ENCODE measurements around the gene RASAL2.

RASAL2 gene

DNA sequence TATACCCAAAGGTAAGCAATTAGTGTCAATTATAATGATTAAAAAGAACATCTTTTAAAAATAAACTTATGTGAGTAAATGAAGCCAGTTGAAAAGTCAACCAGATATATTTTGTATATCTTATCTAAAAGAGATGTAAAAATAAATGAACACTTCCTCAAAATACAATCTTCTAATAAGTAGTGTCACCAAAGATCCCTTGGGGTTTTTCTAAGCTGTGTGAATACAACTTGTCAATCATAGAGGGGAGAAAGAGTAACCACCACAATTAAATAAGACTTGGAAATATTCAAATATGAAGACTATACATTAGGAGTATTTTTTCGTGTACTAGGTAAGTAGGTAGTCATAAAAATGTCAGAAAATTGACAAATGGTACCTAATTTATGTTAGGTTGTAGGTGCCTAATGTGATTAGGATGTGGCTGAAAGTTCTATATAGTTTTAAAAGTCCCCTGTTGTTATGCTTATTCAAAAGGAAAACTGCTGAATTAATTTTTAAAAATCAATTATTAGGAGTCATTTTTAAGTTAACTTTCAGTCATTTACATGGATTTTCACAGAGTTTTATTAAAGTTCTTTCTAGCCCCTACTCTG, 72.6 kb downstream of the RASAL2 start:
- DNase-seq, result peak in 1 of 4 experiments; percentile 8

DNA sequence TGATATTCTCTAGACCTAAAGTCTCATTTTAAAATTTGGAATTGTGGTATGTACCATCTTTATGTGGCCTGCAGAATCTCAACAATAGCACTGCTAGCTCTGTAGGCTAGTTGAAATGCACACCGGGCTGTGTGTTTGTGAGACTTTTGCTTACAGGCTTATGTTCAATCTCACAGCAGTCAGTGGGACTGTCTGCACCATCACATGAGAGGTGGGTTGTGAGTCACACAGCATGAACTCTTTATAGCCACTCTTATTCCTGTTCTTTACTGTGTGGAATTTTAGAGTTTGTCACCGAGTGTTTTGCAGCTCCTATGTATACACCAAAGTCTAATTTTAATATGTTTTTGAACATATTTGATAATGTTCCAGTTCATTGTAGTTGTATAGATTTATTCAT, 74.6 kb downstream of the RASAL2 start:
- DNase-seq, result peak; percentile 45 to 71 (median 64)

DNA sequence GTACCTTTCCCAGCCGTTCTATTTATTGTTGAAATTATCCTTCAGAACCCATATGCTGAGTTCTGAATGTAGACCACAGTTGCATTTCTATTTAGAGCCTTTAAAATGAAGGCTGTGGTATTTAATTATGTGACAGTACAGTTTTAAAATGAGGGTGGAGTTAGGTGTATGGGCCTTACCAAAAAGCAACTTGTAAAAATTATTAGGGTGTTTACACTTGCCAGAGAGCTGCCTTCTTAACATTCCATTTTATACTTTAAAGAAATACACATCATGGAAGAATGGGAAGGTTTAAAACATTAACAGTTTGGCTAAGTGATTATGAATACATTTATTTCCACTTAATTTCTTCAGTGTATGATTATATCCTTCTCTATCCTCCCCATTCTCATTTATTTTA, 75.7 kb downstream of the RASAL2 start:
- DNase-seq, result no peak

DNA sequence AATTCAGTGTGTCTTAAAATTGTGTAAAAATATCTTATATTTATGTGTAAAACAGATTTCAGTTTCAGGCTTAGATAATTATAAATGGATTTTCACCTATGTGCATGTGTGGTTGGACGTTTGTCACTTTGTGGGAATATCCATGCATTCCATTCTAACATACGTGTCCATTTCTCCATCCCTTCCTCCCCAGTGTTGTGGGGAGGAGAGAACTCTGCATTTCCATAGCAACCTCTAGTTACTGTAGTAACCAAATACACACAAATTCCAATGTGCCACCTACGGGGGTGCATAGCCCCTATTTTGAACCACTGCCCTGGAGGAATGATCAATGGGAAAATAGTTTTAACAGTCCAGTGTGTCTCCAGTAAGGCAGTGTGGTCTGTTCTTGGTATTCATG, 79.0 kb downstream of the RASAL2 start:
- no peak for DNase-seq

DNA sequence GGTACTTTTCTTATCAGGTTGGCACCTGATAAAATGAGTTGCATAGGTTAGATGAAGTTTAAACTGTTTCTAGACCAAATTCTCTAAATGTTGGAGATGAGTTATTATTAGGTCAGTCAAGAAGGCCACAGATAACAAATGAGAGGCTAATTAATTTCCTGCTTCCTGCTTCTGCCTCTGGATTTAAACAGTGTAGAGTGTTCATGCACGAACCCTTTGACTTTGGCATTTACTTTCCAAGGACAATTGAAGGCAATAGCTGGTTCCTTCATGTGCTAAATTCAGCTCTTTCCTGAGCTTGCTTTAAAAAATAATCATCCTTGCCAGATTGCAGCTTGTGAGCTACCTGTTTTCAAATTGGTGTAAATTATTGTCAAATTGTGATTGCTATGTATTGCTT, 80.6 kb downstream of the RASAL2 start:
- no peak for DNase-seq

DNA sequence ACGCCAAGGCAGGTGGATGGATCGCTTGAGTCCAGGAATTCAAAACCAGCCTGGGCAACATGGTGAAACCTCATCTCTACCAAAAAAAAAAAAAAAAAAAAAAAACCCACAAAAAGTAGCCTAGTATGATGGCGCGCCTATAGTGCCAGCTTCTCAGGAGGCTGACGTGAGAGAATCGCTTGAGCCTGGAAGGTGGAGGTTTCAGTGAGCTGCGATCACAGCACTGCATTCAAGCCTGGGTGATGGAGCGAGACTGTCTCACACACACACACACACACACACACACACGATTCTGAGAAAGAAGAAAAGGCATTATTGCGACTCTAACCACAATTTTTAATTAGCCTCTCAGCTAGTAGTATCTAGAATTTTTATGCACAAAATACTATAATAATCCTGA, 86.5 kb downstream of the RASAL2 start:
- no peak for DNase-seq

DNA sequence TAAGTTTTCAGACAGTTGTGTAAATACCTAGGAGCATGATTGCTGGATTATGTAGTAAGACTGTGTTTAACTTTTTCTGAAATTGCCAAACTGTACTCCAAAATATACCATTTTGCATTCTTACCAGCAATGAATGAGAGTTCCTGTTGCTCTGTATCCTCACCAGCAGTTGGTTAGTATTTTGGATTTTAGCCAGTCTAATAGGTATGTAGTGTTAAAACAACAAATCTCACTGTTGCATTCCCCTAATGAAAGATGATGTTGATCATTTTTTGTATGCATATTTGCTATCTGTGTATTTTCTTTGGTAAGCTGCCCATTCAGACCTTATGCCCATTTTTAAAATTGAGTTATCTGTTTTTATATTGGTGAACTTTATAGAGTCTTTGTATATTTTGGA, 89.9 kb downstream of the RASAL2 start:
- DNase-seq, result no peak

DNA sequence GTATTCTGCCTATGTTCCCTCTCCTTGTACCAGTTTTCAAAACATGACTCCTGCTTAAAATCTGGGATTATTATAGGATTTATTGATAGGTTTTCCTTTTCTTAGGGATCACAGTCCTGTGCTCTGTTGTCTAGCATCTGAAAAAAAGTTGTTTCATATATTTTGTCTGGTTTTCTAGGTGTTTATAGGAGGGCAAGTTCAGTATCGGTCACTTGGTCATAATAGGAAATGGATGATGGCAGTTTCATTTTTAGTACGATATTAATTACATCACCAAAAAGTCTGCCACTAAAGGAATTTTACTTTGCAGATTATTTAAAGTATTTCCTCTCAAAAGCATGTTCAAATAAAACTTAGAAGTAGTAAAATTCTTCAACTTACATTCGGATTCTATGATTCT, 94.4 kb downstream of the RASAL2 start:
- DNase-seq, result peak in 1 of 4 experiments; percentile 15

DNA sequence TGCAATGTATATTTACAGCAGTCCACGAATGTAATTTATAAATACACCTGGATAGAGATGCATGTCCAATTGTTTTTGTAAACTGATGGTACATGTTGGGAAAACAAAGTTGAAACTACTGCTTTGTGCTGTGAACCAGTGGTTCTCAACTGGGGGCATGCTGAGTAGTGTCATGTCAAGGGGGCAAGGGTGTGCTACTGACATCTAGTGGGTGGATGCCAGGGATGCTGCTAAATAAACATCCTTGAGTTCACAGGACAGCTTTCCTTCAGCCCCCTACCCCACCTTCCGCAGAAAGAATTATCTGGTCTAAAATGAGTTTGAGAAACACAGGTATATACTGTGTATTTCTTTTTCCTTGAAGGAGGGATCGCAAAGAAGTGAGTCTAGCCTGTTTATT, 95.9 kb downstream of the RASAL2 start:
- peak; percentile 11 to 43 (median 39) for DNase-seq

DNA sequence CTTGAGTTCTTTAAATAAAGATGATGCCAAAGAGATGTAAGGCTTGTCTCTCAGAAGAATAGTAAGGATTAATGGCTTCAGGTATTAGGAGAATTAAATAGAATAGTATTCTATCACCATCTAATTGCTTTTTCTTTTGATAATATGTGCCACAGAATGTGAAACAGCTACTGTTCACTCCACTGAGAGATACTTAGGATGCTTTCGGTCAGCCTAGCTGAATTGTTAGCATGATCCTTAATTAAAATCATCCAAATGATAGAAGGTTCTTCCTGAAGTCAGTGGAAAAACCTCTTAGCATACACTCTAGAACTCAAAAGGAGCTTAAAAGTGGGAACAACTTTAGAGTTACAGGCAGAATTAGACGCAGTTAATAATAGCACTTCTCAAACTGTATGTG, 97.0 kb downstream of the RASAL2 start:
- DNase-seq, result no peak

DNA sequence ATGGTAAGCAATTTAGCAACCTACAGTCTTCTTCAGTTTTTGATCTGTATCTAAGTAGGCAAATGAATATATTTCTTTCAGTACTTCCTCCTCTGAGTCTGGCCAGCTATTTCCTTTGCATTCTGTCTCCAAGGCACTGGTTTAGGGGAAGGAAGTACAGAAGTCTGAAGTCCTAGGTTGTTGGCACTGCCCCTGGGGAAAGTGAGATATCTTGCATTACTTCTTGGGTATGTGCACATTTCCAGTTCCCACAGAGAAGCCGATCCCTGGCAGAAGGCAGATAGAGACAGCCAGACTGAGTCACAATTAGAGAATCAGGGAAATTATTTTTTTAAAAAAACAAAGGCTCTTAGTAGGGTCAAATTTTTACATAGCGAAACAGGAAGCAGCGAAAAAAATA, 98.8 kb downstream of the RASAL2 start:
- peak; percentile 84 to 95 (median 88) for DNase-seq

DNA sequence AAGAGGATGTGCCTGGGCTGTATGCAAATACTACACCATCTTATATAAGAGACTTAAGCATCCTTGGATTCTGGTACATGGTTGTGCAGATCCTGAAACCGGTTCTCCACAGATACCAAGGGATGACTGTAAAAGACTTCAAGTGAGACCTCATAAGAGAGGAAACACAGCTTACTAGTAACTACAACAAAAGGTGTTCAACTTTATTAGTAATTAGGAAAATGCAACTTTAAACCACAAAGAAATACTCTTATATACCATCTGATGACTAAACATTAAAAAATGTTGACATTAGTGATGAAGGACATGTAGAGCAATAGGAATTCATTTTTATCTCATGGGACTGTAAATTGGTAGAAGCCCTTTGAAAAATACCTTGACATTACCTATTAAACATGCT, 102.7 kb downstream of the RASAL2 start:
- DNase-seq, result no peak

DNA sequence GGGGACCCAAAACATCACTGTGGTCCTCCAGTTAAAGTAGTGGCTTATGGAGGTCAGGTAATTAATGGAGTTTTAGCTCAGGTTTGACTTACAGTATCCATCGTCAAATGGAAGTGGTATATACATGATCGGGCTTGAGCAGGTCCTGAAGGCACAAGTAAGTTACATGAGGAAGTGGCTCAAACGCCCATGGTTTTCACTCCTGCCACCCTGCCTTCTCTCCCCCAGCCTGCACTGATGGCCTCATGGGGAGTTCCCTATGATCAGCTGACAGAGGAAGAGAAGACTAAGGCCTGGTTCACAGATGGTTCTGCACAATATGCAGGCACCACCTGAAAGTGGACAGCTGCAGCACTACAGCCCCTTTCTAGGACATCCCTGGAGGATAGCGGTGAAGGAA, 108.2 kb downstream of the RASAL2 start:
- DNase-seq, result peak in 3 of 4 experiments; percentile 21 to 49 (median 40)

DNA sequence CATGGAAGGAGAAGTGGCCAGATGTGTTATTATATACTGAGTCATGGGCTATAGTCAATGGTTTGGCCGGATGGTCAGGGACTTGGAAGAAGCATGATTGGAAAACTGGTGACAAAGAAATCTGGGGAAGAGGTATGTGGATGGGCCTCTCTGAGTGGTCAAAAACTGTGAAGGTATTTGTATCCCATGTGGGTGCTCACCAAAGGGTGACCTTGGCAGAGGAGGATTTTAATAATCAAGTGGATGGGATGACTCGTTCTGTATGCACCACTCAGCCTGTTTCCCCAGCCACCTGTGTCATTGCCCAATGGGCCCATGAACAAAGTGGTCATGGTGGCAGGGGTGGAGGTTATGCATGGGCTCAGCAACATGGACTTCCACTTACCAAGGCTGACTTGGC, 108.6 kb downstream of the RASAL2 start:
- DNase-seq, result peak in 2 of 4 experiments; percentile 20 to 23

DNA sequence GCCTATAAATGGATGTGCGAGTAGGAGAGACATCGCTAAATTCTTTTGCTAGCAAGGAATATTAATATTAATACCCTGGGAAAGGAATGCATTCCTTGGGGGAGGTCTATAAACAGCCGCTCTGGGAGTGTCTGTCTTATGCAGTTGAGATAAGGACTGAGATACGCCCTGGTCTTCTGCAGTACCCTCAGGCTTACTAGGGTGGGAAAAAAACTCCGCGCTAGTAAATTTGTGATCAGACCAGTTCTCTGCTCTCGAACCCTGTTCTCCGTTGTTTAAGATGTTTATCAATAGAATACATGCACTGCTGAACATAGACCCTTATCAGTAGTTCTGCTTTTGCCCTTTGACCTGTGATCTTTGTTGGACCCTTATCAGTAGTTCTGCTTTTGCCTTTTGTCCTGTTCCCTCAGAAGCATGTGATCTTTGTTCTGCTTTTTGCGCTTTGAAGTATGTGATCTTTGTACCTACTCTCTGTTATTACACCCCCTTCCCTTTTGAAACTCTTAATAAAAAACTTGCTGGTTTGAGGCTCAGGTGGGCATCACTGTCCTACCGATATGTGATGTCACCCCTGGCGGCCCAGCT, 114.5 kb downstream of the RASAL2 start:
- peak in 1 of 4 experiments; percentile 8 for DNase-seq

DNA sequence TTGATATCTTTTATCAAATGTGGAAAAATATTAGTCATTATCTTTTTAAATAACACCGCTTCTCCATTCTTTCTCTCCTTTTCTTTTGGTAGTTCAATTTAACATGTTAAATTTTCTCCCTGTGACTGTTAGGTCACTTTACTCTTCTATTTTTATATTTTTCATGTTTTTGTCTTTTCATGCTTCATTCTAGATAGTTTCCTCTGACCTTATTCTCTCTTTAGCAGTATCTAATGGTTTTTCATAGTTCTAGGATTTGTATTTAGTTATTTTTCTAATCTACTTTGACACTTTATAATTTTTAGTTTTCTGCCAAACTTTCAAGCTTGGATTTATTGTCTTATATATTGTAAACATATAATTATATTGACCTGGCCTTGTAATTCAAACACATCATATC, 116.0 kb downstream of the RASAL2 start:
- DNase-seq, result no peak

DNA sequence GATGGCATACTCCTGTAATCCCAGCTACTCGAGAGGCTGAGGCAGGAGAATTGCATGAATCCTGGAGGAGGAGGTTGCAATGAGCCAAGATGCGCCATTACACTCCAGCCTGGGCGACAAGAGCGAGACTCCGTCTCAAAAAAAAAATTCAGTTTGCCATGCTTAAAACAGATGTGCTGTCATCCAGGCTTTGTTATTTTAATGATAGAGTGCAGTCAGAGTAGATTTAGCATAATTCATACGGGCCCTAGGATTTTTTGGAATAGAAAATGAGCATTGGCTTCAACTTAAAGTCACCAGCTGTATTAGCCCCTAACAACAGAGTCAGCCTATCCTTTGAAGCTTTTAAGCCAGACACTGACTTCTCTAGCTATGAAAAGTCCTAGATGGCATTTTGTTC, 124.6 kb downstream of the RASAL2 start:
- no peak for DNase-seq

DNA sequence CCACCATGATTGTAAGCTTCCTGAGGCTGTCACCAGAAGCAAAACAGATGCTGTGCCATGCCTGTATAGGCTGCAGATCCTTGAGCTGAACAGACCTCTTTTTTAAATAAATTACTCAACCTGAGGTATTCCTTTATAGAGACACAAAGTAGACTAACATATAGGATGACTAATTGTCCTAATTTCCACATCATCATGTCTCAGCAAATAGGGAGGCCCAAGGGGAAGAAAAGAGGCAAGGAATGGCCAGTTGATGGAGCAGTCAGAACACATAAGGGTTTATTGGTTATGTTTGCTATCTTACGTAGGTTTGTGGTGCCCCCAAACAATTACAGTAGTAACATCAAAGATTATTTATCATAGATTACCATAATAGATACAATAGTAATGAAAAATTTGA, 126.2 kb downstream of the RASAL2 start:
- peak in 2 of 4 experiments; percentile 25 to 34 for DNase-seq

DNA sequence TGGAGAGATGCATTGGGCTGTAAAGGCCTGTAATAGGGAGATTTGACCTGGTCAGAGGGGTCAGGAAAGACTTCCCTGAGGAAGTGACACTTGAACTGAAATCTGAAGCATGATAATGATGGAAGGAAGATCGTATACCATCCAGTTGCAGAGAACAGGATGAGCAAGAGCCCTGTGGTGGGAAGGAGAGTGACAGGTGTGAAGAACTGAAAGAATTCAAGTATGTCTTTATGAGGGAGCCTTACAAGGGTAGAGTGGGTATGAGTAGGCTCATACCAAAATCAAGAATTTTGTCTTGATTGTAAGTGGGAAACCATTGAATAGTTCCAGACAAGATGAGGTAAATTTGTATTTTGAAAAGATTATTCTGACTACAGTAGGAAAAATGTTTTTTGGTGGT, 129.4 kb downstream of the RASAL2 start:
- no peak for DNase-seq

DNA sequence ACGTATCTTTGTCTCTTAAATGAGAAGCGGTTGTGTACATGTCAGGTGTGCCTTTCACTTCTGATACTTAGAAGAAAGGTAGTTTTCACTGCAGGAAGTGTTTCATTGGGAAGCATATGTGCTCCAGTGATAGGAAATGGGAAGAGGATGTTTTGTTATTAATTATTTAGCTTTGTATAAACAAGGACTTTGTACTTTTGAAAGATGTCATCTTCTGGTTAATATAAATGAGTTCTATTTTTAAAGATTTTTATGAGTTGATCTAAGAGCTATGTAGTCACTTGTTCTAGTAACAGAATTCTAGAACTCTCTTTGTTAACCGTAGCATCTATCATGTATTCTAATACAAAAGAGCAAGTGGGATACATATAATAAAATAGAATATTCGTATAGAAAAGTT, 130.5 kb downstream of the RASAL2 start:
- DNase-seq, result no peak

DNA sequence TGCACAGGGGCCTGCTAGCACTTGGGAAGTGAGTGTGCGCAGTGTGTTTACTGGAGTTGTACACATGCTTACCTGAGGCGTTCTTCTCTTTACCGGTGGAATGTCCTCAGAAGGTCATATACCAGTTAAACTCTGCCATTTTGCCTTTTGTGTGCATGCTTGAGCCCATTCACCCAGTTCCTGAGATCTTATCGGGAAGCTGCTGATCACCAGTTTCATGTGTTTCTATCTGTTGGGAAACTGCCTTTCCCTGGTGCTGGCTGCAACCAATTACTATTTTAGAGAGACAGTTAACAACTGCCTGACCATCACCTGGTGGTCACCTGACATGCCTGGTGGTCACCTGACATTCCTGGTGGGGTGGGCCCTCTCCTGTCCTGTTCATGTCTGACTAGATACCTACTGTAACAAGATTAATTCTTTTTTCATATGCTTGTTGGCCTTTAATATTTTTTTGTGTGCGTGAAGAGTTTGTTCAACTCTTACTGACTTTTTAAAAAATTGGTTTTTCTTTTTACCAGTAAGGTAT, 137.0 kb downstream of the RASAL2 start:
- DNase-seq, result no peak

DNA sequence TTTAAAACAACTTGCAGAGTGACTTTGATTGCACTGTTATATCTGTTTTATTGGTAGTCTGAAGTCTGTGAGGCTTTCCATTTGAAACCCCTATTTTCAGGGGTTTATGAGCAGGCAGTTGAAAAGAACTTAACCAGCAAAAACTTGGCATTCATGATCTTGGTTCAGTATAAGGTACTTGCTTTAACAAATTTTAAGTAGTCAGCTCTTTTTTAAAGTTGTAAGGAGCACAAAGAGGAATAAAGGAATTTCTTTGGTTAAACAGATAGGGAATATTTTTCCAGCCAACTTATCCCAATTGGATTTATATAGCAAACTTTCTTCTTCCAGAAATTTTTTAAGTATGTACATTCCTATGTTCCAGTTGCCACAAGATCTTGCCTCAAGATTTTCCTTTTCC, 138.2 kb downstream of the RASAL2 start:
- DNase-seq, result no peak

DNA sequence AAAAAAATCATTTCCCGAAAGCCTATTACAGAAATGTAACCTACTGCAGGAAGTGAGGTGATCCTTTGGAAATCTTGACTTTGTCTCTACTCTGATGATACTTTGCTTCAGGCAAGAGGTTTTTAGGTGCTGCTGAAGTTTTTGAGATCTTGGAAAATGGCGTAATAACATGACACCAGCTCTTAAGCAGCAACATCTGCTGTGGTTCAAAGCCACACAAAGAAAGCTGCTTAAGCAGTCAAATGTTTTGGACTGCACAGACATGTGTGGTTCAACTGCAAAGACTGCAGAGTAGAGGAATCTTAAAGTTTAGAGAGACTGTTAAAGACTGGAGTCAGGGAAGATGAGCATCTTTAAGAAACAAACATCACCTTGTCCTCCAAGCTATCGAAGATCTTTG, 139.0 kb downstream of the RASAL2 start:
- no peak for DNase-seq

DNA sequence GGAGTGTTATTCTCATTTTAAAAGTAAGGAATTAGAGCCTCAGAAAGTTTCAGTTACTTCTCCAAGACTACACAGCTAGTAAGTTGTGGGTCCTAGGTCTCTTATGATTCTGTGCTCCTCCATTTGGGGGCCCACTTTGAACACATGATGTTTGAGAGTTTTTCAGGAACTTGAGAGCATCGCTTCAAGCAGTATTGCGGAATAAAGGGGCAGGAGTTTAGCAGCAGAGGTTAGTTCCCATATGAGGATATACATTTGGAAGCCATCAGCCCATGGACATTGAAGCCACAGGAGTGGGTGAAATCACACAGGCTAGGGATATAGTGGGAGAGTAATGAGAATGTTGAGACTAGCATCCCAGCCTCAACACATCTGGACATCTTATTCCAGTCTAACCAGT, 143.2 kb downstream of the RASAL2 start:
- DNase-seq, result peak; percentile 44 to 62 (median 52)

All from suppressor macrophage (primary cell).